ENCODE results near the gene MOB3A. TPM values are rescaled to one million over a fixed set of nuclear protein-coding genes. Genes with fewer than 3 reads are reported as not detected.

MOB3A gene
- total RNA-seq, 2 donors from 2014 or later = 20.9 to 21.8 TPM

DNA sequence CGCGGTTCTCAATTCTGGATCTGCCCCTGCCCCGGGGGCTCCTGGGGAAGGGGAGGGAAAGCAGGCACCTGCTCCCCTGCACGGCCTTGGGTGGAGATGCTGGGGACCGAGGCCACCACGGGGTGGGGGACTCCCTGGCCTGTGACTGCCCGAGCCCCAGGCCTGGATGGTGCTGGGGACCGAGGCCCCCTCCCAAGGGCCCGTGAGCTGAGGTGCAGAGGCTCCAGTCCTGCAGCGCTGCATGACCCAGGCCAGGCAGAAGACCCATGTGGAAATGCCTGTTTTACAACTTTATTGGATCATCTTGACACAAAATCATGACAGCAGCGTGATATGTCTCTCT, 4.6 kb upstream of the MOB3A start:
- Mint-ChIP-seq H3K9me3 (peaks cover 12% of the 10 kb centered on the region), H3K36me3 (ENCODE audit: low read depth) (peaks cover 50% of the 10 kb centered on the region), H3K4me1 (peaks cover 2% of the 10 kb centered on the region), H3K27ac (no peak overlapping the region), H3K4me3 (no peak overlapping the region), H3K27me3 (ENCODE audit: insufficient read depth) (no peaks in the 10 kb centered on the region)
- 95 to 100% methylated on average over 5 to 11 of the region's 11 CpGs for WGBS, 2 experiments (ENCODE audit: insufficient coverage in 1 of 2, insufficient read length in 1 of 2)
- Histone ChIP-seq H3K4me1 (ENCODE audit: control insufficient read depth, insufficient read depth, low read length) (peaks cover 4% of the 10 kb centered on the region), H3K9ac (ENCODE audit: extremely low read depth, low read length, poor library complexity, severe bottlenecking) (no peak overlapping the region), H3K27ac (ENCODE audit: low read depth, low read length) (no peak overlapping the region), H3K4me3 (ENCODE audit: low read length) (no peak overlapping the region), H3K36me3 (ENCODE audit: control insufficient read depth, insufficient read depth, low read length) (peaks cover 55% of the 10 kb centered on the region), H3K9me3 (ENCODE audit: control insufficient read depth, low read length) (peaks cover 9% of the 10 kb centered on the region), H3K27me3 (ENCODE audit: control insufficient read depth, insufficient read depth, low read length, poor library complexity, severe bottlenecking) (no peaks in the 10 kb centered on the region)
- no peak for DNase-seq
- TF ChIP-seq, protein P1, sequence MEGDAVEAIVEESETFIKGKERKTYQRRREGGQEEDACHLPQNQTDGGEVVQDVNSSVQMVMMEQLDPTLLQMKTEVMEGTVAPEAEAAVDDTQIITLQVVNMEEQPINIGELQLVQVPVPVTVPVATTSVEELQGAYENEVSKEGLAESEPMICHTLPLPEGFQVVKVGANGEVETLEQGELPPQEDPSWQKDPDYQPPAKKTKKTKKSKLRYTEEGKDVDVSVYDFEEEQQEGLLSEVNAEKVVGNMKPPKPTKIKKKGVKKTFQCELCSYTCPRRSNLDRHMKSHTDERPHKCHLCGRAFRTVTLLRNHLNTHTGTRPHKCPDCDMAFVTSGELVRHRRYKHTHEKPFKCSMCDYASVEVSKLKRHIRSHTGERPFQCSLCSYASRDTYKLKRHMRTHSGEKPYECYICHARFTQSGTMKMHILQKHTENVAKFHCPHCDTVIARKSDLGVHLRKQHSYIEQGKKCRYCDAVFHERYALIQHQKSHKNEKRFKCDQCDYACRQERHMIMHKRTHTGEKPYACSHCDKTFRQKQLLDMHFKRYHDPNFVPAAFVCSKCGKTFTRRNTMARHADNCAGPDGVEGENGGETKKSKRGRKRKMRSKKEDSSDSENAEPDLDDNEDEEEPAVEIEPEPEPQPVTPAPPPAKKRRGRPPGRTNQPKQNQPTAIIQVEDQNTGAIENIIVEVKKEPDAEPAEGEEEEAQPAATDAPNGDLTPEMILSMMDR (conservative IDR thresholded peaks at IDR 0.05) = no peak

DNA sequence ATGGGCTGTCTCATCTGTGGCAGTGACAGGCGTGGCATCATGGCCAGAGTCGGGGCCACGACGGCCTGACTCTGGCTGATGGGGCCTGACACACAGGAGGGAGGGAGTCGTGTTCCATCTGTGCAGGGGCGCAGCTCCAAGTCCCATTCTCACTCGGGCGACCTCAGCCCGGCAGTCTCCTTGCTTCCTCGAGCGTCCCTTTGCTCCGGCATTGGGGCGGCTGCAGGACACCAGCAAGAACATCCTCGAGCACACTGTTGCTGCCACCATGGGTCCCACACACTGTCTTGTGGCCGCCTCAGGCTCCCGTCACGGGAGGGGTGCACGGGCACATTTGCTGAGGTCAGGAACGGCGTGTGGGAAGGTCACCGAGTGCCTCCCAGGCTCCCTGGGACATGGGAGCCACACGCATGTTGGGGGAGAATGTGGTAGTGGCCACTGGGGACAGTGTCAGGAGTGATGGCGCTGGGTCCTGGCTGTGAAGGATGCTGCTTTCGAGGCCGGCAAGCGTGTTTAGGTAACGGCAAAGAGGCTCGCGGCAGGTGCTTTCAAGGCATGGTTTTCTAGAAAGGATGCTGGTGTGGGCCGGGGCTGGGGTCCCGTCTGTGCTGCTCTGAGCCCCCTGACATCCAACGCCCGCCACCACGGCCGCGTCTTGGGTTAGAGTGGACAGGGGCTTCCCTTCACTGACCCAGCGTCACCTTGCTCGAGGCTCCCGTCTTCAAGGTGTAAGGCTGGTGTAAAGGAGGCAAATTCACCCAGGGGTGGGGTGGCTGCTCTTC, 4.0 kb upstream of the MOB3A start:
- DNase-seq = no peak
- H3K9ac ChIP-seq (ENCODE audit: extremely low read depth, low read length, poor library complexity, severe bottlenecking) = no peak overlapping the region
- H3K4me1 Mint-ChIP-seq = peaks cover 2% of the 10 kb centered on the region
- no peak overlapping the region for H3K27ac Mint-ChIP-seq
- H3K36me3 Mint-ChIP-seq (ENCODE audit: low read depth) = peaks cover 45% of the 10 kb centered on the region
- no peaks in the 10 kb centered on the region for H3K27me3 Mint-ChIP-seq (ENCODE audit: insufficient read depth)
- TF ChIP-seq, protein P1 (conservative IDR thresholded peaks at IDR 0.05) = no peak
- 94 to 99% methylated on average over 32 to 39 of the region's 39 CpGs for WGBS, 2 experiments (ENCODE audit: insufficient coverage in 1 of 2, insufficient read length in 1 of 2)
- H3K27ac ChIP-seq (ENCODE audit: low read depth, low read length) = no peak overlapping the region
- H3K4me1 ChIP-seq (ENCODE audit: control insufficient read depth, insufficient read depth, low read length) = peaks cover 4% of the 10 kb centered on the region
- no peak overlapping the region for H3K4me3 ChIP-seq (ENCODE audit: low read length)
- H3K9me3 ChIP-seq (ENCODE audit: control insufficient read depth, low read length) = peaks cover 6% of the 10 kb centered on the region
- H3K9me3 Mint-ChIP-seq = peaks cover 7% of the 10 kb centered on the region
- H3K36me3 ChIP-seq (ENCODE audit: control insufficient read depth, insufficient read depth, low read length) = peaks cover 50% of the 10 kb centered on the region
- H3K4me3 Mint-ChIP-seq = no peak overlapping the region
- H3K27me3 ChIP-seq (ENCODE audit: control insufficient read depth, insufficient read depth, low read length, poor library complexity, severe bottlenecking) = no peaks in the 10 kb centered on the region

DNA sequence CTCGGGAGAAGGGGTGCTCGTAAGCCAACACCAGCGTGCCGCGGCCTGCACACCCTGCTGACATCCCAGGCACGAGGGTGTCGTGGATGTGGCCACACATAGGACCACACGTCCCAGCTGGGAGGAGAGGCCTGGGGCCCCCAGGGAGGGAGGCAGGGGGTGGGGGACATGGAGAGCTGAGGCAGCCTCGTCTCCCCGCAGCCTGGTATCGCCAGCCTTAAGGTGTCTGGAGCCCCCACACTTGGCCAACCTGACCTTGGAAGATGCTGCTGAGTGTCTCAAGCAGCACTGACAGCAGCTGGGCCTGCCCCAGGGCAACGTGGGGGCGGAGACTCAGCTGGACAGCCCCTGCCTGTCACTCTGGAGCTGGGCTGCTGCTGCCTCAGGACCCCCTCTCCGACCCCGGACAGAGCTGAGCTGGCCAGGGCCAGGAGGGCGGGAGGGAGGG, 3.0 kb upstream of the MOB3A start:
- H3K27ac Mint-ChIP-seq = no peak overlapping the region
- 91 to 94% methylated on average over 8 to 16 of the region's 16 CpGs for WGBS, 2 experiments (ENCODE audit: insufficient coverage in 1 of 2, insufficient read length in 1 of 2)
- Histone ChIP-seq H3K27me3 (ENCODE audit: control insufficient read depth, insufficient read depth, low read length, poor library complexity, severe bottlenecking) (no peaks in the 10 kb centered on the region), H3K9ac (ENCODE audit: extremely low read depth, low read length, poor library complexity, severe bottlenecking) (no peak overlapping the region), H3K4me1 (ENCODE audit: control insufficient read depth, insufficient read depth, low read length) (peaks cover 4% of the 10 kb centered on the region), H3K4me3 (ENCODE audit: low read length) (no peak overlapping the region), H3K27ac (ENCODE audit: low read depth, low read length) (no peak overlapping the region), H3K36me3 (ENCODE audit: control insufficient read depth, insufficient read depth, low read length) (peaks cover 40% of the 10 kb centered on the region), H3K9me3 (ENCODE audit: control insufficient read depth, low read length) (no peaks in the 10 kb centered on the region)
- TF ChIP-seq, protein P1 (conservative IDR thresholded peaks at IDR 0.05) = no peak
- peaks cover 2% of the 10 kb centered on the region for H3K4me1 Mint-ChIP-seq
- peaks cover 34% of the 10 kb centered on the region for H3K36me3 Mint-ChIP-seq (ENCODE audit: low read depth)
- H3K27me3 Mint-ChIP-seq (ENCODE audit: insufficient read depth) = no peaks in the 10 kb centered on the region
- H3K9me3 Mint-ChIP-seq = no peaks in the 10 kb centered on the region
- no peak for DNase-seq
- H3K4me3 Mint-ChIP-seq = no peak overlapping the region
